PFSK-1 (cell line): ENCODE results near the gene EYA2.

Experiments
- REST ChIP-seq, 2 experiments: IDR thresholded peaks; 2 replicates each; pipeline versions ENCODE4 v1.6.1 to v1.8.0; 2011 to 2012; ENCODE audit warnings: low read depth in 2 of 2, low read length in 2 of 2, control low read depth in 1 of 2, inconsistent platforms in 1 of 2, mild to moderate bottlenecking in 1 of 2, moderate library complexity in 1 of 2; ENCODE audit not compliant: insufficient read depth in 1 of 2
- SIN3A ChIP-seq: IDR thresholded peaks from 2 replicates; pipeline ENCODE4 v1.6.1; 2012; ENCODE audit warnings: mild to moderate bottlenecking, low read length, moderate library complexity, borderline replicate concordance; ENCODE audit not compliant: insufficient read depth
- TAF1 ChIP-seq: IDR thresholded peaks from 2 replicates; pipeline ENCODE4 v1.6.1; 2012; ENCODE audit warnings: low read length, control low read depth, borderline replicate concordance; ENCODE audit not compliant: insufficient read depth

DNA sequence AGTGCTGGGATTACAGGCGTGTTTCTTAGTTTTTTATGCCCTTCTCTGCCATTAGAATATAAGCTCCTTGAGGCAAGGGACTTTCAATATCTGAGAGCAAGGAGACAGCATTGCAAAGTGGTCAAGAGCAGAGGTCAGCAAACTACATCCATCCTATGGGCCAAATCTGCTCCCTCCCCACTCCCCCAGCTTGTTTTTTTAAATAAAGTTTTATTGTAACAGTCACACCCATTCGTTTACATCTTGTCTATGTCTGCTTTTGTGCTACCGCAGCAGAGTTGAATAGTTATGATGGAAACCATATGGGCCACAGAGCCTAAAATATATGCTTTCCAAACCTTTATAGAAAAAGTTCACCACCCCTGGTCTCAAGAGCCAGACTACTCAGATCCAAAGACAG lies 227.9 kb downstream of the EYA2 start:
- TF ChIP-seq SIN3A = no peak
- no peak for TF ChIP-seq REST (IDR thresholded peaks at IDR 0.05; ENCODE audit: insufficient read depth in 1 of 2, low read depth in 2 of 2, low read length in 2 of 2)
- TF ChIP-seq TAF1 = no peak
